GM19035 (cell line): ENCODE results near the gene ARPIN.
"Not testable (repeated sequence)": the region's sequence is repeated elsewhere in the genome, so short reads cannot be mapped to it uniquely, and the experiment has no call there.

Experiments
- ATAC-seq: cut with Tn5 transposase; IDR thresholded peaks from one replicate; pipeline ENCODE4 v1.9.1; 2021; ENCODE audit not compliant: unreplicated experiment

Gene ARPIN

DNA sequence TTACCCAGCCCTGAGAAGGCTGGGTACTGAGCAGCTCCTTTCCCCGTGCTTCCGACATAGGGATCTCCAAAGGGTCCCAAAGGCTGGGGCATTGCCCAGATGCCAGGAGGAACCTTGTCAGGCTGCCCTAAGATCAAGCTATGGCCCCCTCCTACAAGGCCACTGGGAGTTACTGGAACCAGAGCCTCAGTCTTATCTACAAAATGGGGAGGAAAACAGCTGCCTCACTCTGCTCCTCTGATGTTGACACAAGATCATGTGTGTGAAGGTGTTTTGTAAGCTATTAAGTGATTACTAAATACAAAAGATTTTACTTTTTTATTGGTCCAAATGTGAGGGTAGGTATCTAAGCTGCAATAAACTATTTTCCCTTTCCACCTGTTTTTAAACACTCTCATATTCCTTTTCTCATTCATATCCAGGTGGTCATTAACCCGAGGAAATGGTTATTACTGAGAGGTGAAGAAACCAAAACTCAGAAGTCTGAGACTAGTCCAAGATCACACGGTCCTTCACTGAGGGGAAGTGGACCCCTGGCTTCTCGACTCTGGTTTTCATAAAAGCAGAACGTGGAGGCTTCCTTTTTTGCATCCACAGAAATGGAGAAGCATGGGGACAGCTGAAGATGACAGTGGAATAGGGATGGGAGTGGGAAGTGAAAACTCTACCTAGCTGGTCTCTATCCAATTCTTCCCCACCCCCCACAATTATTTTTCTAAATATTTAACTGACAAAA is 1.7 kb downstream of the ARPIN start:
- ATAC-seq = no peak

DNA sequence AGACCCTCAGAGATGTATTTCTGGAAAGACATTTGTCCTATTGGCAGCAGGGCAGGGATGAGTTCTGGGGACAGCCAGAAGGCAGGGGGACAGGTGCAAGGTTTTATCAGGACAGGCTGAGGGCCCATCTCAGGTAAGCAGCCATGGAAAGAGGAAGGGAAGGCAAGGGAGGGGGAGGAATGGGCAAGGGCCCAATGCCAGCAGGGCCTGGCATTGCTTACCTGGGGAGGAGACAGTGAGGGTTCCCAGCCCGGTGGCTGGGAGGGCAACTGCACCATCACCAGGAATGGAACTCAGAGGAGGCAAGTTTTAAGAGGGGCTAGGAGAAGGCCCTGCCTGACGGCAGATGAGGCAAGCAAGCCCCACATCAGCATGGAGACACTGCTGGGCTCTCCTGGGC is 3.1 kb downstream of the ARPIN start:
- ATAC-seq = no peak

DNA sequence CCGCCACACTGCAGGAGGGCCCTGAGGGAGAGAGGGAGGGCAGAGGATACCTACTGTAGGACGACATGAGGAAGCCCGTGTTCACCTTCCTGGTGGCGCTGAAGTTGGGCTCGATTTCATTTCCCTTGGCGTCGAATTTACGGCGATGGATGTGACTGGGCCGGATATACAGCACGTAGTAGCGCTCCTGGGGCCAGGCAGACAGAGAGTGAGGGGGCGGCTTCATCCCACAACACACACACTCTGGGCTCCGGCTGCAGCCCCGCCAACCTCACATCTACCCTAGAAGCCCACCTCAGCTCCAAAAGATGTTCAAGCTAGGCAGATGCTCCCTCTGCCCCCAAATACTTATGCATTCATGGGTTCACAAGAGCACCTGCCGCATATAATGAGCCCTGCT is 4.5 kb downstream of the ARPIN start:
- no peak for ATAC-seq

DNA sequence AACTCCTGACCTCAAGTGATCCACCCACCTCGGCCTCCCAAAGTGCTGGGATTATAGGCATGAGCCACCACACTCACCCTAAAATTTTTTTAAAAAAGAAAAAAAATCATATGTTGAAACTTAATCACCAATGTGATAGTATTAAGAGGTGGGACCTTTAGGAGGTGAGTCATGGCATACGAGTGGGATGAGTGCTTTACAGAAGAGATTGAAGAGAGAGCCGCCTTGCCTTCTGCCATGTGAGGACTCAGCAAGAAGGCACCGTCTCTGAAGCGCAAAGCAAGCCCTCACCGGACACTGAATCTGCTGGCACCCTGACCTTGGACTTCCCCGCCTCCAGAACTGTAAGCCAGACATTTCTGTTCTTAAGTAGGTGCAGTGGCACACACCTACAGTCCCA is 5.5 kb downstream of the ARPIN start:
- no peak for ATAC-seq

DNA sequence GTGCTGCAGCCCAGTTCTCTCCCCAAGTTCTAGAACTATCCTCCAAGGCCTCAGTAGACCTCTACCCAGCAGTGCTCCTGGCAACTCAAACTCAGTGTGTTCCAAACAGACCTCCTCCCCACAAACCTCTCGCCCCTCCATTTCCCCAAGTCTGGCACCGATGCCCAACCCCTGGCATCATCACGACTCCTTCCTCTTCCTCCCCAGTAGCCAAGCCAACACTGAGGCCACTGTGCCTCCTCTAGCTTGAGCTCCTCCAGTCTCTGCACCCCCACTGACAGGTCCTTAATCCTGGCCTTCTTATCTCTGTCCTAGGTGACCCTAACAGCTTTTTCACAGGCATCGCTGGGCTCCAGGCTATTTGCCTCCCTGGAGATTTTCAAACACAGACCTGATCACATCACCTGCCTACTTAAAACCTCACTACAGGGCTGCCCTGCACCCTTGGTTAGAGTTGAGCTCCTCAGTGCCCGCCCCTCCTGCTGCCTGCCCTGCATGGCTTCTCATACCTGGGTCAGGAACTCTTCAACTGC is 6.8 kb downstream of the ARPIN start:
- ATAC-seq = no peak

DNA sequence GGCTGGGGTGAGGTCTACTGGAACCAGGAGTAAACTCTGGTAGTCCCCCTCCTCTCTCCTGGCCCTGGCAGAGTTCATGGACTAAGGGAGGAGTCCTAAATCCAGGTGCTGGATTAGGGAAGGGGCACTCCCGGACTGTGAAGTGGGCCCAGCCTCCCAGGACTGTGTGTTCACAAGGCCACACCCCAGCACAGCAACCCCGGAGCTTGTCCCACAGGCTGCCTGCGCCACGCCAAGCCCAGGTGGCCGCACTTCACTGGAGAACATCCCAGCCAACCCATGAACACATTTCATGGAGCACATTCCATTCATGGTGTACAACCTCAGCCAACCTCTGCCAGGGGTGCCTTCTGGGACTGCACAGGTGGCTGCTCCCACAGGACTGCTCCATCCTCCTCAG is 8.2 kb downstream of the ARPIN start:
- no peak for ATAC-seq

DNA sequence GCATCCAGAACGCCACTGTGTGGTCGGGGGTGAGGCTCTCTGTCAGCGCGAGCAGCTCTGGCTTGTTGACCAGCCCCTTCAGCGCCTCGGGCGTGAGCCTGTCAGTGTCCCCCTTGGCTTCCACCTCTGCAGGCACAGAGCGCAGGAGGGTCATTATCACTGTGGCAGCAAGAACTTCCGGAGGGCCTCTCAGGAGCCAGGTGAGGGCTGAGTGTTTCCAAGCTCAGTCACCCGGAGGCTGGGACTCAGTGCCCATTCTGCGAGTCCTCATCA is 9.0 kb downstream of the ARPIN start:
- no peak for ATAC-seq

DNA sequence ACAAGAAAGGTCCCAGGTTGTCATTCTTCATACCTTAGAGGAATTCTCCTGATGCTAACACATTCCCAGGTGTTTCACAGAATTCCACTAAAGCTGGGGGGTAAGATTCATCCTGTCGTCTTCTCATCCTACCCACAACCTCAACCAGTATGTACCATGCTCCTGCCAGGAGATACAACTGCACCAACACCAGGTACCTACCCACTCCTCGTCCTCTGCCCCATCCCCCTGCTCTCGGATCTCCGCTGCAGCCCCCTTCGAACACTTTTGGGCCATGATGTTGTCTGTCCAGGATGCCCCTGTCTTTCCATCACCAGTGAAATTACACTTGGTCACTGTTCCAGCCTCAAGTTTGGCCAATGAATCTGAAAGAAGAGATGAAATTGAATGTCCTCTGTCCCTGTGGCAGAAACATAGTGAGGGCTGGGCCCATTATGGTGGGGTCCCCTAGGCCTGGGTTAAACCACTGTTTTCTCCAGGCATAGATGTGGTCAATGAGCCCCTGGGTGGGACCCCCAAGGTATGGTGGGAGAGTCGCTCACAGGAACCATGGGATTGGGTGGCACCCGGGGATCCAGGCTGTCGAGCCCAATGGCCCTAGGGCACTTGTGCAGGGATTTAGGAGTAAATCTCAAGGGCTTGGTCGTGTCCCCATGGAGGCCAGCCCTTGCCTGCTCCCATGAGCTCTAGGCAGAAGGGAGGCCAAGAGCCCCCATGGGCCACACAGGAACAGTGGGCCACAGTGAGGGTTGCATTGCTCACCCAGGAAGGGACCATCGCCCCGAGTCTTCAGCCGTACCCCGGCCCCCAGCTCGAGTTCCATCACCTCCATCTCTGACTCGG is 9.5 kb downstream of the ARPIN start:
- no peak for ATAC-seq

DNA sequence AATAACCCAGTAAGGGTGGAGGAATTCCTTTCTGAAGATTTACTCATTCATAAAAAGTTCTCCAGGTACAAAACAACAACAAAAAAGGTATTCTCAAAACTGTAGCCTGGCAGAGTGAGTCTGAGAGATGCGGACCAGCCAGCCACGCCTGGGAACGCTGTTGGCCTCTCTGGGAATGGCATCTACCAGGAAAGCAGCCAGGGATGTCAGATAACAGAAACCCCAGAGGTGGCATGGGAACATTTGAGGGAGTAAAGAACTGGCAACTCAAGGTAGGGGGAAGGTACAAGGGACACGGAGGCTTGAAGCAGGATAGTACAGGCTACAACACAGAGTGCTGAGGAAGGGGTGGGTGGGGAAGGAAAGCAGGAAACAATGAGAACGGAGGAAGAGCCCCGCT is 11.9 kb downstream of the ARPIN start:
- no peak for ATAC-seq

DNA sequence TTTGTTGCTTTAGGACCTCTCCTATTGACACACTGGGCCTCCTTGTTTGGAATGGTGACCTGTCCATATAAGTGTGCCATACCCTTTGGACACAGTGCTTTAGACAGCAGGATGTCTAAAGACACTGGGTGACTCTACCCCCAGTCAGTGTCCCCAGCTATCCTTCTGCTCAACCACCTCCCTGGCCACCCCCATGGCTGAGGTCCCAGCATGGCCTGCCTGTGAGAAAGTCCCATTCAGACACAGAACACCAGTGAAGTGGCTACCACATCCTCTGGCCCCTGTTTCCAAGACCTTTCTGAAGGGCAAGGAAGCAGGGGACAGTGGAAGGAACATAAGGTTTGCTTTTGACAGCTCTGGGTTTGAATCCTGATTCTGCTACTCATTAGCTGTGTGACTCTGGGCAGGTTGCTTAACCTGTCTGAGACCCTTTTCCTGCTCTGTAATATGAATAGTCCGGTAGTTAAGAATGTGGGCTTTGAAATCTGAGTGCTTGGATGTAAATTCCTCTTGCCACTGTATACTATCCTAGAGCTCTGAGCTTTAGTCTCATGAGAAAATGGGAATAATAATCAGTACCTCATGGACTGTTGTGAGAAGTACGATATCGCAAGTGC is 12.7 kb downstream of the ARPIN start:
- no peak for ATAC-seq

DNA sequence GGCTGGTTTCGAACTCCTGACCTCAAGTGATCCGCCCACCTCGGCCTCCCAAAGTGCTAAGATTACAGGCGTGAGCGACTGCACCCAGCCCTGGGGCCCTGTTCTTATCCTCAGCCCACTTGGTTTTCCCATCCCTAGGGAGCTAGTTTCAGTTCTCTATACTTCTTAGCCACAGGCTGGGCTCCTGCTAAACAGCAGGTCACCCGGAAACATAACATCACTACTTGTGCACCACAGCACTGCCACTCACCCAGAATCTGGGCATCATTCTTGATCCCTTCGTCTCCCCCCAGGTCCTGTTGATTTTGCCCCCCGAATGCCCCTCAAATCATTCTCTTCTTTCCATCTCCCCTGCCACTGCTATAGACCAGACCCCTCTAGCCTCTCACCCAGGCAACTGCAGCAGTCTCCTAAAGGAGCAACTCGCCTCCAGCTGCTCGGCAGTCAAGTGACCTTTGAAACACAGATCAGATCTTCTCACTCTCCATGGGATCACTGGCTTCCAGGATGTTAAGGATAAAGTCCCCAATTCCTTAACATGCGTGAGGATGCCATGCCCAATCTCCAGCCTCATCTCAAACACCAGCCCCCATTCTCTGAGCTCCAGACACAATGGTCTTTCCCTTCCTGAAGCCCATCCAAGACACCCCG is 13.3 kb downstream of the ARPIN start:
- no peak for ATAC-seq

DNA sequence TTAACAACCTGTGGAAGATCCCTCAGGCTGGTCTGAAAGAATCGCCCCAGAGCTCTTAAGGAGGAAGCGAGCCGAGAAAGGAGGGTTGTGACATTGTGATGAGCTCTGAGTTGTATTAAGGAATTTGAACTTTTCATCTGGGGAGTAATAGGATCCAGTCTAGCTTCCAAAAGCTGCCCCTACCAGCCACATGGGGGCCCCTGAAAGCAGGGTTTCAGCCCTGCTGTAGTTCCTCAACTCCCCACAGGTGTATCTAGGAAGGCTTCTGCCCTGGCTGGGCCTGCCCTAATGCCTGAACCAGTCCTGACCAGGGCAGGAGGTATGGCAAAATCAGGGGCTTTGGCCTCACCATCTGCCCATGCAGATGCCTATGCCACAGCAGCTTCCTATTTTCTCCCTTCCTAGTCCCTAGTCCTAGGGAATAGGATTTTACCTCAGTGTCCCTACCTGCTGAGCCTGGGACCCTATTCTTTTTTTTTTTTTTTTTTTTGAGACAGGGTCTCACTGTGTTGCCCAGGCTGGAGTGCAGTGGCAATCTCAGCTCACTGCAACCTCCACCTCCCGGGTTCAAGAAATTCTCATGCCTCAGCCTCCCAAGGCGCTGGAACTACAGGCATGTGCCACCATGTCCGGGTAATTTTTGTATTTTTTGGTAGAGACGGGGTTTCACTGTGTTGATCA is 14.0 kb downstream of the ARPIN start:
- no peak for ATAC-seq

DNA sequence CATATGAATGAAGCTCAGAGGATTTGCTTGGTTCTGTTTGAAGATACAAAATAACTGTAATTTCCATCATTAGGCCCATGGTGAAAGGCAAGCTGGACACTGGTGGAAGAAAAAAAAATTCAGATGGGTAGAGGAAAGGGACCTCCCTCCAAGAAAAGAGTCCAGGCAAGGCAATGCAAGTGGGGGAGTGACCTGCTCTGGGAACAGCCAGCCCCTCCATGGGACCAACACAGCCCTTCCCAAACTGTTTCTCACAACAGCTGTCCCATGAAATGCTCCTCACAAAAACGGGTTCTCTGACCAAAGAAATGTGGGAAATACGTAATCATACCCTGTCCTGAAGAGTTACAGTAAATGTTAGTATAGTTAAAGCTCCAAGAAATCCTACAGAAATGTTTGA is 14.6 kb downstream of the ARPIN start:
- ATAC-seq = no peak

DNA sequence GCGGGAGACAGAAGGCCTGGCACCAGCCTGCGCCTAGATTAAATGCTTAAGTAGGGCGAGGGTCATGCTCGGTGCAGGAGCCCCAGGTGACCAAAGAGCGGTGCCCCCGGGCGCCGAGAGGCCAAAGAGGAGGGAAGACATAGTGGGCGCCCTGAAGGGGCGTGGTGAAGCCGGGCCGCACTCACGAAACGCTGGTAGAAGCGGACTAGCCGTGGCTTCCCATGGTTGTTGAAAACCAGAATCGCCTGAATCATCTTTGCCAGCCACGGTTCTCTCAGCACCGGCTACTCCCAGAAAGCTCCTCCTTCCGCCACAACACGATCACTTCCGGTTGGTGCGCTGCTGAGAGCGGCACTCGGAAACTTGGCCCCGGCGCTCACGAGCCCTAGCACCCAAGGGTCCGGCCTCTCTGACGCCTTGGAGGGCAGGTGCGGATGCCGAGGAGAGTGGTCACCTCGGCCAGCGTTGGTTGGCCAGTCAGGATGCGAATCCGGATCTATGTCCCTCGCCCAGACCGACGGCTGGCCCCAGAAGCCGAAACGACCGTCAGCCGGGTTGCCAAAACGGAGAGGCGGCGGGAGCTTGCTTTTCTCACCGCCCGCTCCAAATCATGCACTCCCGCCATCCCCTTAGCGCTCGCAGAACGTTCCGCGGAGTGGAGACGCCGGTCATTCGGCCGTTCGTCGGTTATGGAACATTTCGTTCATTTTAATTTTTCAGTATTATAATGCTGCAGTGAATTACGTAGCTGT is 18.9 kb downstream of the ARPIN start, which contains the start of gene AP3S2:
Gene AP3S2, minus strand, starts transcription at position 299 of the 752 bp plus-strand sequence. Its CDS starts 45 bp downstream, at position 254.
- peak; percentile 90 for ATAC-seq

DNA sequence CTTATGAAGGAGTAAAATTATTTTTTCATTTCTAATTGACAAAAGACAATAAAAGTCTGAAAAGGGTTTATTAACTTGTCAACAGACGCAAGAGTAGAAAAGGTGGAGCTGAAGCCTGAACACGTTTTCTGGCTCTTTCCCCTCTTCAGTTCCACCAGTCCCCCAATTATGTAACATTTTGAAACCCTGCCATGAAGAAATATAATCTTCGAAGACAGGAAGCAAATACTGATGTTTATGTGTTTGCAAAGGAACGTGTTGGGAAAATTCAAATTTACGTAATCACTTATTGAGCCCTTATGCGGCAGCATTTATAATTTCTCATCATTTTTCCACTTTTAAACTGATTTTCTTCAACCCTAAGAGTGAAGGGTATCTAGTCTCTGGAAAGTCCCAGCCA is 19.7 kb downstream of the ARPIN start:
- no peak for ATAC-seq

DNA sequence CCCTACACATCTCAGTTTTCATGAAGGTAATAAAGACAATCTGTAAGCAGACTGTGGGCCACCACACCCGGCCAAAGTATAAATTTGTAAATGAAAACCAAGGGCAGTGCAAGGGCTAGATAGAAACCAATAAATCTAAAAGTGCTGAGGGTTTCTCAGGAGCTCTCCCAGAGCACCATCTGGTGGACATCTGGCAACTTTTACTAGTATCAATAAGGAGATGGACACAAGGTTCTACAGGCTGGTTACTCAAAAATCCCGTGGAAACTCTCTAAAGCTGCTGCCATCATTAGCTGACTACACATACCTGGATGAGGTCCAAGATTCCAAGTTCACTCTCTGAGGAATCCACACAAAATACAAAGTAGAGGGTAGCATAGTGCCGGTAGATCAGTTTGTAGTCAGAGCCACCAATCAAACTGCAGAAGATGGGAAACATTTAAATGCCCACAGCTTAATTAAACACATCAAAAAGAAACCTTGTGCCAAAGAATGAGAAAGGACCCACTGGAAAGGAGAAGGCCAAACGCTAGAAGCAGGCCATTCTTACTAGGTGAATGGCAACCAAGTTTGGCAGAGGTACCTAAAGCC is 24.4 kb downstream of the ARPIN start:
- ATAC-seq = no peak

DNA sequence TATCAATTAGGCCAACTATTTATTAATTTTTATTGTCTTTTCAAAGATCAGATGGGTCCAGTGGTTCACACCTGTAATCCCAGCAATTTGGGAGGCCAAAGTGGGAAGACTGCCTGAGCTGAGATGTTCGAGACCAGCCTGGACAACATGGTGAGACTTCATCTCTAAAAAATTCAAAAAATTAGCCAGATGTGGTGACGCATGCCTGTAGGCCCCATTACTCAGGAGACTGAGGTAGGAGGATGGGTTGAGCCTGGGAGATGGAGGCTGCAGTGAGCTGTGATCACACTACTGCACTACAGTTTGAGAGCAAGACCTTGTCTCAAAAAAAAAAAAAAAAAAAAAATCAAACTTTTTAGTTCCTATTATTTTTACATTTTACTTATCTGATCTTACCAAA is 27.1 kb downstream of the ARPIN start:
- ATAC-seq = no peak

DNA sequence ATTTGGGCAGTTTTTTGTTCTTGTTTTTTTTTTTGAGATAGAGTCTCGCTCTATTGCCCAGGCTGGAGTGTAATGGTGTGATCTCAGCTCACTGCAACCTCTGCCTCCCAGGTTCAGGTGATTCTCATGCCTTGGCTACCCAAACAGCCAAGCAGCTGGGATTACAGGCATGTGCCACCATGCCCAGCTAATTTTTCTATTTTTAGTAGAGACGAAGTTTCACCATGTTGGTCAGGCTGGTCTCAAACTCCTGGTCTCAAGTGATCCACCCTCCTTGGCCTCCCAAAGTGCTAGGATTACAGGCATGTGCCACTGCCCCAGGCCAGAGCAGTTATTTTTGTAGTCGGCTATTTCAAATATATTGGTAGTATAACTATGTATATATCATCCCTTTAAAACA is 27.6 kb downstream of the ARPIN start:
- ATAC-seq = not testable (repeated sequence)

DNA sequence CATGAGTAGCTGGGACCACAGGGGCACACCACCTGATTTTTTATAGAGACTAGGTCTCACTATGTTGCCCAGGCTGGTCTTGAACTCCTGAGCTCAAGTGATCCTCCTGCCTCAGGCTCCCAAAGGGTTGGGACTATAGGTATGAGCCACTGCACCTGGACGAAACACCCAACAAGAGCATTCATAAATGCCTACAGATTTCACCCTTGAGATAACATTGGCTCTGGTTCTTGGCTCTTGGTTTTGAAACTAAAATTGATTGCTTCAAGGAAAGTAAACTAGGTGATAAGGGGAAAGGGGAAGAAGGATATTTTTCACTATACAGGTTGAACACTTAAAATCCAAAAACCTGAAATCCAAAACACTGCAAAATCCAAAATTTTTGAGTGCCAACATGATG is 29.2 kb downstream of the ARPIN start:
- ATAC-seq = no peak

DNA sequence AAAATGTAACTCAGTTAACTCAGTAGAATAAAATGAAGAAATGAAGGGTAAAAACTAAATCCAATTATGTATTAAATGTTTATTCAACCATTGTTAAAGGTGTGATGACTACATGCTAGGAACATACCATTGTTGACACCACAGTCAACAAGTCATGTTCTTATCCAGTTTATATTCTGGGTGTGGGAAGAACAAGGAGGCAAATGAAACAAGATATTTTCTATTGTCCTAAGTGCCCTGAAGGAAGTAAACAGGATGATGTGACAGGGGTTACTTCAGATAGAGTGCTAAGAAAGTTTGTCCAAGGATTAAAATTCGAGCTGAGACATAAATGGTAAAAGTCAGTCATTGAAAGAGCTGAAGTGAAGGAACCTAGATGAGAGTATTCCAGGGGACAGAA is 32.0 kb downstream of the ARPIN start:
- no peak for ATAC-seq
